SKM-1 treated with dmso at 0.1 percent for 144 hours (cell line): ENCODE results near the gene COX6B2.
A peak's percentile ranks its signal among the peaks of the same experiment; 100 is the strongest.

Source experiments
- DNase-seq: peaks from one replicate; lab custom pipeline; 2025; ENCODE audit not compliant: unreplicated experiment; lab: John Stamatoyannopoulos, UW

Gene COX6B2

DNA sequence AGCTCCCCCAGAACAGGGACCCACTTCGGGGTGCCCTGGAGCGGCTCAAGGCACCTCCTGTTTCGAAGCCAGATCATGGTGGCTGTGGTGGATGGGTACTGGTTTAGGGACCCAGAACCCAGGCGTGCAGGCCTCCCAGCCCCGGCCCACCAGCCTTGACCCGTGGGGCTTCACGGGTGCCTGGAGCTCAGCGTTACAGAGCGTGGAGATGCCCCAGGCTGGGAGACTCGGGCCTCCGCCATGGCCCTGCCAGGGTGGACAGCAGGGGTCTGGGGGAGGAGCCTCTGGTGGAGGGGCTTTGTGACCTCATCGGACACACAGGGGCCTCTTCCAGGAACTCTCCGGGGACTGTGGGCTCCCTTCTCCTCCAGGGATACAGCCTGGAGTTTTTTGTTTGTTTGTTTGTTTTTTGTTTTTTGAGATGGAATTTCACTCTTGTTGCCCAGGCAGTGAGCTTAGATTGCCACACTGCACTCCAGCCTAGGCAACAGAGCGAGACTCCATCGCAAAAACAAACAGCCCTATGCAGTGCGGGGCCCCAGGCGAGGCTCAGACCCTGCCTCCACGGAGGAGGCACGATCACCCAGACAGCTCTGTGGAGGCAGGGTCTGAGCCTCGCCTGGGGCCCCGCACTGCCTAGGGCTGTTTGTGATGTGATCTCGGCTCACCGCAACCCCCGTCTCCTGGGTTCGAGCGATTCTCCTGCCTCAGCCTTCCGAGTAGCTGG is 8.6 kb upstream of the COX6B2 start, which contains the start of gene GARIN5B:
TSS of gene GARIN5B (minus strand) at position 271 of the 727 bp plus-strand sequence. CDS start at position 77, 194 bp downstream.
- DNase-seq = no peak

GRCh38 chr19:55362174-55362989 is 7.9 kb upstream of the COX6B2 start:
- DNase-seq = no peak

DNA sequence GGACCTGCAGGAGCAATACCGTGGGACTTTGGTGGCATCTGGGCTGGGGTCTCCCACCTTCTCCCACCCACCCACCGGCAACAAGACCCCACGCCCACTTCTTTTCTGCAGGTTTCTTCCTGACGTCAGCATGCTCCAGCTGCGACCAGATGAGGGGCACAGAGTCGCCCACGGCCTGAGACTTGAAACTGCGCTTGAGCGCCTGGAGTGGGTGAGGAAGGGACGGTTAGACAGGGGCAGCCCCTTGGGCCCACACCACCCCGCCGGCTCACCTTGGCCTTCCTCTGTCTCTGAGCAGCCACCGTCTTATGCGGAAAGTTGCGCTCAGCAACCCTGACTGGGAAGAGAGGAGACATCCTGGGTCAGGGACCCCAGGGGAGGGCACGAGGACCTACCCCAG is 6.4 kb upstream of the COX6B2 start:
- no peak for DNase-seq

- no peak for DNase-seq
Measured at GRCh38 chr19:55358943-55359908, 4.7 kb upstream of the COX6B2 start.

DNA sequence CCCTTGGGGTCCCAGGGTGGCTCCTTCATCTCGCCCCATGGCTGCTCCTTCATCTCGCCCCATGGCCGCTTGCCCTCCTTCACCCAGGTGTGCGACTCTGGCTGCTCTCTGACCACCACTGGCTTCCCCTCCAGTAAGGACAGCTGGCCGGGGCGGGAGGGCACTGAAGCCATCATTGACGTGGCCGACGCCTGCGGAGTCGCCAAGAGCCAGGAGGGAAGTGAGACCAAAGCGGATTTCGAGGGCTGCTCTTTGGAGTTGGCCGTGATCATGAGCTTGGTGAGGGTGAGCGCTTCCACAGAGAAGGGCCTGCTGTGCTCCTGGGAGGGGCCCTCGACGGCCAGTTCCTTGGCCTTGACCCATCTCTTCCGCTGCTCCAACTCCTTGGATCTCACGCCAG is 4.0 kb upstream of the COX6B2 start:
- DNase-seq = no peak

DNA sequence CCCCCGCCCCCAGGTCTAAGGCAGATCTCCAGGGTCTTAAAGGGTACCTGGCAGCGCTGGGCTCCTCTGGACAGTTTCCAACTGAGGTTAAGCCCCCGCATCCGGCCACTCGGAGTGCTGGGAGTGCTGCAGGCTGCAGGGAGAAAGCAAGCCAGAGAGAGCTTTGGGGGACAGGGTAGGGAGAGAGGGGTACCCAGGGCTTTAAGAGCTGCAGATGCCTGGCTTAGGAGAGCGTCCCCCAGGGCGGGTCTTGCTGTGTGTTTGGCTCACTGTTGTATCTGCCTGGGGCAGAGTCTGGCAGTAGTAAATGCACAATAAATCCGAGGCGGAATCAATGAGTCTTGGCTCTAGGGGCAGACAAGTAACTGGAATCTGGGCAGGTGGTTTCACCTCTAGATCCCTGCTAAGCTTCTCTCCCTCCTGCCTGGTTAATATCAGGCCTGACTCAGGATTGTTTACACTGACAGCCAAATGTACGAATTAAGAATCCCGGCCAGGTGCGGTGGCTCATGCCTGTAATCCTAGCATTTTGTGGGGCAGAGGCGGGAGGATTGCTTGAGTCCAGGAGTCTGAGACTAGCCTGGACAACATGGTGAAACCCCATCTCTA is 798 bp upstream of the COX6B2 start:
- DNase-seq = no peak

DNA sequence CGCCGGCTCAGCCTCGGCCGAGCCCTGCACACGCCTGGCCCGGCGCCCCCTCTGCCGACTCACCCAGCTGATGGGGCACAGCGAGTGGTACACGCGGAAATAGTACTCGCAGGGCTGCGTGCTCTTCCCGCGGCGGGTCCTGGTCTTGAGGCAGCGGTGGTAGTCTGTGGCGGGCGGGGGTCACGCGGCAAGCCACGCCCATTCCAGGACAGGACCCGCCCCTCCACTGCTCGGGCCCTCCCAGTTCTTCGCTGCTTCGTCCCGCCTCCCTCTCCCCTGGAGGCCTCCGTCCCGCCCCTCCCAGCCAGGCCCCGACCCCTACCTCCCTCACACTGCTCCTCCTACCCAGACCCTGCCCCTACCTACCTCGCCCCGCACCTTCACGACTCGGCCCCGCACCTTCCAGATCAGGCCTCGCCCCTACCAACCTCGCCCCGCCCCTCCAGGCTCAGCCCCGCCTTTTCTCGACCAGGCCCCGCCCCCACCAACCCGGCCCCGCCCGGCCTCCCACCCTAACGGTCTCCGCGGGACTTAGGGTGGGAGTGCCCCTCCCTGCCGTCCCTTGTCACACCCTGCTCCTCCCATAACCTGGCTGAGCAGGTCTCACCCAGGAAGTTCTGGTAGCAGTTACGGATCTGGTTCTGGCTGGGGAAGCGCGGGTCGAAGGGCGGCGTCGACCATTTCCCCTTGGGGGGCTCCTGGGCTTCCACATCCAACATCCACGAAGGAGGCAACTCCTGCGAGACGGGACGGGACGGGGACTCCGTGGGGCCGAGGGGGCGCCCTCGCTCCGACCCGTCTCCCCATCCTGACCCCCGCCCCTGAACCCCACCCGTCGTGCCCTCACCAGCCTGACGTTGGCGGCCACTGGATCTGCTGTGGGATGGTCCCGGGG is 469 bp downstream of the COX6B2 start:
- DNase-seq = peak; percentile 27

DNA sequence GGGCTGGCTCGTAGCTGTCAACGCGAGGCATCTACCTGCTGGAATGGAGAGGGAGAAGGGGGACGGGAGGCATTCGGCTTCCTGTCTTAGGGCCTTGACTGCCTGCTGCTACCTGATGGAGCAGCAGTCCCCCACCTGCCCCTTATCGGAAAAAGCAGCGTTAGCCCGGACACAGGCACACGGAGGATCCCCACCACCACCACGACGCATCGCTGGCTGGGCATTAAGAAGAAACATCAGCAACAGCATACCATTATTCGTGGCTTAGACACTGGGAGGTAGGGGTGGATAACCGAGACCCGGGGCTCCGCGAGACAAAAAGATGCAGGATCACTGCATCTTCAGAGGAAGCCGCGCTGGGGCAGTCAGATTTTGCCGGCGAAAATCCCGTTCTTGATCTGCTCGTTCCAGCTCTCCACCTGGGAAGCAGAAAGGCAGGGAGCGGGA is 1.1 kb downstream of the COX6B2 start:
- DNase-seq = no peak

GRCh38 chr19:55352549-55353145 is 1.9 kb downstream of the COX6B2 start:
- DNase-seq = no peak

DNA sequence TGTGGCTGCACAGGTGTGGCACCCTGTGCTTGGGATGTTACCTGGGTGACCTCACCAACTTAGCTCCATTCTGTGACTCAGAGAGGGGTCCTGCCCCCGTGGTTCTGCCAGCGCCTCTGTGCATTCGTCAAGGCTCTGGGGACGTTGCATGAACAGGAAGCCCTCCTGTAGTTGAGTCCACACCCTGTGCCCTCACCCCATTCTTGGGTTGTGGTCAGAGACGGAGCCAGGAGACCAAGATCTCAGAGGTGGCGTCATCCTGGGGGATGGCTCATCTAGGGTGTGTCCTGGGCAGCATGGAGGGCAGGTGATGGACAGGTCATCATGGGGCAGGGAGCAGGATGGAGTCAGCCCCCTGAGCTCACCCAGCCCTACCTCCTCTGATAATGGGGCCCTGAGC is 2.5 kb downstream of the COX6B2 start:
- no peak for DNase-seq

DNA sequence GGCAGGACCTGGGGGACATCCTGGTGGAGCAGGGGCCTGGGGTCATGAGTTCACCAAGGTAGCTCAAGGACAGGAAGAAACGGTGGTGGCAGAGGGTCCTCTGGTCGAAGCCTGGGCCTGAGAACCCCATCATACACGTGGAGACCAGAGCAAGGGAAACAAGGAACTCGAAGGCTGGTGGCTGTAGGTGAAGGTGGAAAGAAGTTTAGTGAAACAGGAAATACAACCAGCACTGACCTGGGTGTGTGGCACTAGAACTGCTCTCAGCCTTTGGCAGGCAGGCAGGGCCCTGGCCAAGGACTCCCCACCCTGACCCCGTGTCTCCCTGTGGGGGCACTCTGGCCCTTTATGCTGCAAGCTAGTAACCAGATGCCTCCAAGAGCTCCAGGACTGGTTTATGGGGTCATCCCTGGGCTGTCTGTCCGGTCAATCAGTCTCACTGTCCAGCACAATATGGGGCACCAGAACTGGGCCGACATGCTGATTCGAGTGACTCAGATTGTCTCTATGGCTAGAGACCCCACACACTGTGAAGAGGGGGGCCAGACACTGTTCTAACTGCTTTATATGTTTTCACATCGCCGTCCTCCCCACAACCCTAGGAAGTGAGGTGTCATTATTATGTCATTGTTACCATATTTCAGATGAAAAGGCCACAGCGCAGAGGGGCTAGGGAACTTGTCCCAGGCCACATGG is 3.8 kb downstream of the COX6B2 start:
- no peak for DNase-seq

GRCh38 chr19:55348317-55349034 is 6.0 kb downstream of the COX6B2 start:
- DNase-seq = no peak

DNA sequence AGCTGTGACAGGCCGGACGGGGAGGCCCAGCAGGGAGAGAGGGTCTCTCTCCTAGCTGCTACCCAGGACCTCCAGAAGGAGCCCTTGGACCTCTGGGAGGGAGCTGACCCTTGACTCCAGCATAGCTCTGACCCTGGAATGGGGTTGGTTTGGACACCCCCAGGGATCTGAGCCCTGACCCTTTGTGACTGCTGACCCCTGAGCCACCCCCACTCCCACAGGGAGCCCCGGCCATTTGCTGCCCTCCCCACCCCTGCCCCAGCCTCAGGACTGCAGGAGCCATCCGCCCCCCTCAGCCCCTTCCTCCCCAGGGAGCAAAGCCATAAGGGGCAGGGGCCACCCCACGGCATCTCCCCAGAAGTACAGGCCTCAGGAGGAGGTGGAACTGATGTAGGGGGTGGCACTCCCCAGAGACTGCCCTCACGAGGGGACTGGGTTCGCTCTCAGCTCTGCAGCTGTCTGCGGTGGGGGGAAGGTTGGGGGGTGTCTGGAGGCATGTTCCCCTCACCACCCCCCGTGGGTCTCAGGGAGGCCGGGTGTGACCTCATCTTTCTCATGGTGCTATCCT is 7.0 kb downstream of the COX6B2 start:
- no peak for DNase-seq

DNA sequence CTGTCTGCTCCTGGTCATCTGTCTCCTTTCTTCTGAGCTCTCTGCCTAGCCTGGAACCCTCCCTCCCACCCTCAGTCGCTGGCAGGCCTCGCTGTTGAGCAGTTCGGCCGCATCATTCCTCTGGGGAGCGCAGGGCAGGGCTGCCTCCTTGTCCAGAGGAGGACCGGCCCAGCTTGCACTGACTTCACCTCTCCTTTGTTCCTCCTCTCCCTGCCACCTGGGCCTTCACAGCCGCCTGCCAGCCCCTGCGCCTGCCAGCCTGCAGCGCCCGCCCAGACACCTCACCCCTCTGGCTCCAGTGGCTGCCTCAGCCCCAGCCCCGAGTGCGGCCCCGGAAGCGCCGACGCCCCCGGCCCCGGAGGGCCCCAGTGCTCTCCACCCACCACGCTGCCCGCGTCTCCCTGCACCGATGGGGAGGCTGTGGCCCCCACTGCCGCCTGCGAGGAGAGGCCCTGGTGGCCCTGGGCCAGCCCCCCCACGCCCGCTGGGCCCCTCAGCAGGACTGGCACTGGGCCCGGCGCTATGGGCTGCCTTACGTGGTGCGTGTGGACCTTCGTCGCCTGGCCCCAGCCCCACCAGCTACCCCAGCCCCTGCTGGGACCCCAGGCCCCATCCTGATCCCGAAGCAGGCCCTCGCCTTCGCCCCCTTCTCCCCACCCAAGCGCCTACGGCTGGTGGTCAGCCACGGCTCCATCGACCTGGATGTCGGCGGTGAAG is 7.6 kb downstream of the COX6B2 start:
- no peak for DNase-seq

- no peak for DNase-seq
Measured at GRCh38 chr19:55345818-55346724, 8.4 kb downstream of the COX6B2 start.
